ENCODE data around the gene TRPV5. TPM values are rescaled to one million over a fixed set of nuclear protein-coding genes. Genes with fewer than 3 reads are reported as not detected.

Gene TRPV5
- total RNA-seq, 1 experiment from 2014 or later = not detected

- in situ Hi-C loops (cut with HindIII; ENCODE audit: low pct_unique_long_range_greater_than_20kb, low sequenced_read_pairs) = no loop called here
- no peak for DNase-seq (ENCODE audit: low read depth, low spot score)
Measured at GRCh38 chr7:142918901-142919300, 14.6 kb downstream of the TRPV5 start.

- in situ Hi-C loops (cut with HindIII; ENCODE audit: low pct_unique_long_range_greater_than_20kb, low sequenced_read_pairs) = no loop called here
- DNase-seq (ENCODE audit: low read depth, low spot score) = no peak
Measured at GRCh38 chr7:142917447-142917846, 16.1 kb downstream of the TRPV5 start.

GRCh38 chr7:142916508-142916907 lies 17.0 kb downstream of the TRPV5 start:
- in situ Hi-C loops (cut with HindIII; ENCODE audit: low pct_unique_long_range_greater_than_20kb, low sequenced_read_pairs) = no loop called here
- no peak for DNase-seq (ENCODE audit: low read depth, low spot score)

- in situ Hi-C loops (cut with HindIII; ENCODE audit: low pct_unique_long_range_greater_than_20kb, low sequenced_read_pairs) = no loop called here
- DNase-seq (ENCODE audit: low read depth, low spot score) = no peak
Measured at GRCh38 chr7:142915315-142915714, 18.2 kb downstream of the TRPV5 start.

- in situ Hi-C loops (cut with HindIII; ENCODE audit: low pct_unique_long_range_greater_than_20kb, low sequenced_read_pairs) = no loop called here
- no peak for DNase-seq (ENCODE audit: low read depth, low spot score)
Measured at GRCh38 chr7:142914121-142914520, 19.4 kb downstream of the TRPV5 start.

GRCh38 chr7:142913566-142913965 lies 20.0 kb downstream of the TRPV5 start:
- no peak for DNase-seq (ENCODE audit: low read depth, low spot score)
- in situ Hi-C loops (cut with HindIII; ENCODE audit: low pct_unique_long_range_greater_than_20kb, low sequenced_read_pairs) = no loop called here

GRCh38 chr7:142913051-142913450 lies 20.5 kb downstream of the TRPV5 start:
- in situ Hi-C loops (cut with HindIII; ENCODE audit: low pct_unique_long_range_greater_than_20kb, low sequenced_read_pairs) = no loop called here
- no peak for DNase-seq (ENCODE audit: low read depth, low spot score)

- in situ Hi-C loops (cut with HindIII; ENCODE audit: low pct_unique_long_range_greater_than_20kb, low sequenced_read_pairs) = no loop called here
- DNase-seq (ENCODE audit: low read depth, low spot score) = no peak
Measured at GRCh38 chr7:142910481-142910880, 23.1 kb downstream of the TRPV5 start.

- DNase-seq (ENCODE audit: low read depth, low spot score) = no peak
Measured at GRCh38 chr7:142910031-142910433, 23.5 kb downstream of the TRPV5 start.

GRCh38 chr7:142908921-142909890 lies 24.3 kb downstream of the TRPV5 start:
- peak; percentile 67 for DNase-seq (ENCODE audit: low read depth, low spot score)
- in situ Hi-C loops (cut with HindIII; ENCODE audit: low pct_unique_long_range_greater_than_20kb, low sequenced_read_pairs) = no loop called here

More at GRCh38 chr7:142910031-142910433, 23.5 kb downstream of the TRPV5 start:
- in situ Hi-C loops (cut with HindIII; ENCODE audit: low pct_unique_long_range_greater_than_20kb, low sequenced_read_pairs) = no loop called here

- in situ Hi-C loops (cut with HindIII; ENCODE audit: low pct_unique_long_range_greater_than_20kb, low sequenced_read_pairs) = no loop called here
Measured at GRCh38 chr7:142908290-142908689, 25.3 kb downstream of the TRPV5 start.

GRCh38 chr7:142906643-142907042 lies 26.9 kb downstream of the TRPV5 start:
- DNase-seq (ENCODE audit: low read depth, low spot score) = no peak
- in situ Hi-C loops (cut with HindIII; ENCODE audit: low pct_unique_long_range_greater_than_20kb, low sequenced_read_pairs) = no loop called here

More at GRCh38 chr7:142908290-142908689, 25.3 kb downstream of the TRPV5 start:
- DNase-seq (ENCODE audit: low read depth, low spot score) = no peak

- DNase-seq (ENCODE audit: low read depth, low spot score) = no peak
- in situ Hi-C loops (cut with HindIII; ENCODE audit: low pct_unique_long_range_greater_than_20kb, low sequenced_read_pairs) = no loop called here
Measured at GRCh38 chr7:142905759-142906158, 27.8 kb downstream of the TRPV5 start.

GRCh38 chr7:142904128-142904527 lies 29.4 kb downstream of the TRPV5 start:
- DNase-seq (ENCODE audit: low read depth, low spot score) = no peak
- in situ Hi-C loops (cut with HindIII; ENCODE audit: low pct_unique_long_range_greater_than_20kb, low sequenced_read_pairs) = no loop called here

- DNase-seq (ENCODE audit: low read depth, low spot score) = no peak
- in situ Hi-C loops (cut with HindIII; ENCODE audit: low pct_unique_long_range_greater_than_20kb, low sequenced_read_pairs) = no loop called here
Measured at GRCh38 chr7:142901426-142902259, 31.9 kb downstream of the TRPV5 start.

- DNase-seq (ENCODE audit: low read depth, low spot score) = no peak
- in situ Hi-C loops (cut with HindIII; ENCODE audit: low pct_unique_long_range_greater_than_20kb, low sequenced_read_pairs) = no loop called here
Measured at GRCh38 chr7:142899661-142900060, 33.9 kb downstream of the TRPV5 start.

- no peak for DNase-seq (ENCODE audit: low read depth, low spot score)
- in situ Hi-C loops (cut with HindIII; ENCODE audit: low pct_unique_long_range_greater_than_20kb, low sequenced_read_pairs) = no loop called here
Measured at GRCh38 chr7:142898377-142899170, 35.0 kb downstream of the TRPV5 start.

GRCh38 chr7:142897691-142898090 lies 35.9 kb downstream of the TRPV5 start:
- in situ Hi-C loops (cut with HindIII; ENCODE audit: low pct_unique_long_range_greater_than_20kb, low sequenced_read_pairs) = no loop called here
- DNase-seq (ENCODE audit: low read depth, low spot score) = no peak

All from SK-MEL-5 (cell line).